IPS-18a (cell line): ENCODE measurements around the gene PSMB2.

Experiments
- H3K27ac ChIP-seq: one replicate; pipeline ENCODE4 v1.5.1; 2013; ENCODE audit warnings: low read length
- H3K27me3 ChIP-seq: one replicate; pipeline ENCODE4 v1.6.1; 2013; ENCODE audit warnings: mild to moderate bottlenecking, low read length; ENCODE audit not compliant: control insufficient read depth, insufficient read depth
- H3K36me3 ChIP-seq: one replicate; pipeline ENCODE4 v1.6.1; 2013; ENCODE audit warnings: low read depth, low read length; ENCODE audit not compliant: control insufficient read depth
- H3K4me1 ChIP-seq: one replicate; pipeline ENCODE4 v1.6.1; 2013; ENCODE audit warnings: low read depth, low read length; ENCODE audit not compliant: control insufficient read depth
- H3K4me3 ChIP-seq: one replicate; pipeline ENCODE4 v1.5.1; 2013; ENCODE audit warnings: low read length
- H3K9ac ChIP-seq: one replicate; pipeline ENCODE4 v1.6.1; 2013; ENCODE audit warnings: mild to moderate bottlenecking, low read length, moderate library complexity
- H3K9me3 ChIP-seq: one replicate; pipeline ENCODE4 v1.6.1; 2013; ENCODE audit warnings: low read depth, low read length; ENCODE audit not compliant: control insufficient read depth

PSMB2 gene

DNA sequence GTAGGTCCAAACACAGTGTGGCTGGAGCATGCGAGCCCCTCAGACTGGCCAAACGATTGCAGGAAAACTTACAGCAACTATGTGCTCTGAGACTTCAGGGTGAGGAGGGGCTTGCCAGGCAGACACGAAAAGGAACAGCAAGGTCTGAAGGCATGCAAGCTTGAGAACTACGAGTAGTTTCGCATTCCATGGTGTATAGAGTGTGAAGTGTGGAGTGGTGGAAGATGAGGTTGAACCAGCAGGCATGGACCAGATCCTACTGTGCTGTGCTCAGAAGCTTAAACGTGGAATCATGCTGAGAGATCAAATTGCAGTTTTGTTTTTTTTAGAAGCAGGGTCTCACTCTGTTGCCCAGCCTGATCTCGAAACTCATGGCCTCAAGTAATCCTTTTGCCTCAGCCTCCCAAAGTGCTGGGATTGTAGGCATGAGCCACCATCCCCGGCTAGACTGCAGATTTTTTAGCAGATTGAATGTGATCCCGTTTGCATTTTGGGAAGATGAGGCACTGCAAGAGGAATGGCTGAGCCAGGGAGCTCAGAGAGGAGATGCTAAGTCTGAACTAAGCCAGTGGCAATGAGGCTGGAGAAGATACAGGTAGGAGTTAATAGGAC is 73.3 kb downstream of the PSMB2 start:
- H3K36me3 ChIP-seq, result peaks cover 12% of the 10 kb centered on the region

GRCh38 chr1:35565742-35566133 is 75.6 kb downstream of the PSMB2 start:
- Histone ChIP-seq H3K36me3 (peaks cover 34% of the 10 kb centered on the region), H3K4me1 (no peaks in the 10 kb centered on the region), H3K27ac (no peak overlapping the region), H3K9ac (no peak overlapping the region), H3K9me3 (no peaks in the 10 kb centered on the region), H3K27me3 (peaks cover 17% of the 10 kb centered on the region), H3K4me3 (no peak overlapping the region)

More for the DNA sequence above, 73.3 kb downstream of the PSMB2 start:
- no peaks in the 10 kb centered on the region for H3K4me1 ChIP-seq
- H3K9me3 ChIP-seq, result no peaks in the 10 kb centered on the region
- H3K4me3 ChIP-seq, result no peak overlapping the region
- peaks cover 40% of the 10 kb centered on the region for H3K27me3 ChIP-seq
- no peak overlapping the region for H3K9ac ChIP-seq
- H3K27ac ChIP-seq, result no peak overlapping the region

- Histone ChIP-seq H3K27ac (no peak overlapping the region), H3K36me3 (peaks cover 34% of the 10 kb centered on the region), H3K4me1 (no peaks in the 10 kb centered on the region), H3K9me3 (no peaks in the 10 kb centered on the region), H3K9ac (no peak overlapping the region), H3K4me3 (no peak overlapping the region), H3K27me3 (peaks cover 11% of the 10 kb centered on the region)
Measured at GRCh38 chr1:35564884-35565741, 76.2 kb downstream of the PSMB2 start.

- Histone ChIP-seq H3K27ac (no peak overlapping the region), H3K36me3 (peaks cover 34% of the 10 kb centered on the region), H3K9me3 (no peaks in the 10 kb centered on the region), H3K4me1 (no peaks in the 10 kb centered on the region), H3K4me3 (no peak overlapping the region), H3K9ac (no peak overlapping the region), H3K27me3 (peaks cover 4% of the 10 kb centered on the region)
Measured at GRCh38 chr1:35564037-35564883, 77.1 kb downstream of the PSMB2 start.

DNA sequence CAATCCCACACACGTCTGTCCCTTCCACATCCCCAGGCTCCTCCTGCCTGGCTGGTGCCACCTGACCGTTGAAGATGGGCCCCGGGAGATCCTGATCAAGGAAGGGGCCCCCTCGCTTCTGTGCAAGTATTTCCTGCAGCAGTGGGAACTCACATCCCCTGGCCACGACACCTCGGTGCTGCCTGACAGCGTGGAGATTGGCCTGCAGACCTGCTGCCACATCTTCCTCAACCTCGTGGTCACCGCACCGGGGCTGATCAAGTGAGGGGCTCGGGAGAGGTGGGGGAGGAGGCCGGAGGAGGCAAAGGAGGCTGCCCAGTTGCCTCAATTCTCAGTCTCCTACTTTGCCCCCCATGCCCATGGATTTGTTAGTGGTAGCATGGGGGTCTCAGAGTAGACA is 78.2 kb downstream of the PSMB2 start:
- peaks cover 5% of the 10 kb centered on the region for H3K4me1 ChIP-seq
- no peak overlapping the region for H3K27ac ChIP-seq
- H3K36me3 ChIP-seq, result peaks cover 34% of the 10 kb centered on the region
- no peaks in the 10 kb centered on the region for H3K9me3 ChIP-seq
- H3K27me3 ChIP-seq, result no peaks in the 10 kb centered on the region
- H3K9ac ChIP-seq, result no peak overlapping the region
- H3K4me3 ChIP-seq, result no peak overlapping the region

DNA sequence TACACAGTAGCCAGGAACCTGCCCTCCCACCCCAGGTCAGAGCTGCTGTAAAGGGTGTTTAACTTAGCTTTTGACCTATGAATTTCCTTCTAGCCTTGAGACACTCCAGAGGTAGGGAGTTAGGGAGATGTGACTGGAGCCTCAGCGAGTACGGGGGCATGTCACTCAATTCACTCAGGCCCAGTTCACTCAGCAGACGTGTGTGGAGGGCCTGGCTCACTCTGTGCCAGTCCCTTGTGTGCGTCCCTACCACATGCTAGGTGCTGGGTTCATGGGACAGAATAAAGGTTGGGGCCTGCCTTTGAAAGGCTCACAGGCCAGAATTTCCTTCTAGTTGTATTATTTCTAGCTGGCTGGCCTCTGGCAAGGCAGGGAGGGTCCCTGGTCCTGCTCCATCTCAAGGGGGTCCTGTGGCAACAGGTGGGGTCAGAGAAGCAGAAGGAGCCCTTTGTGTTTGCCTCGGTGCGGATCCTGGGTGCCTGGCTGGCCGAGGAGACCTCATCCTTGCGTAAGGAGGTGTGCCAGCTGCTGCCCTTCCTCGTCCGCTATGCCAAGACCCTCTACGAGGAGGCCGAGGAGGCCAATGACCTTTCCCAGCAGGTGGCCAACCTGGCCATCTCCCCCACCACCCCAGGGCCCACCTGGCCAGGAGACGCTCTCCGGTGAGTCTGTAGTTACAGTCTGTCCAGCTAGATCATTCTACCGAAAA is 79.2 kb downstream of the PSMB2 start:
- no peak overlapping the region for H3K4me3 ChIP-seq
- no peak overlapping the region for H3K9ac ChIP-seq
- no peaks in the 10 kb centered on the region for H3K9me3 ChIP-seq
- no peak overlapping the region for H3K27ac ChIP-seq
- peaks cover 5% of the 10 kb centered on the region for H3K4me1 ChIP-seq
- H3K27me3 ChIP-seq, result no peaks in the 10 kb centered on the region
- peaks cover 34% of the 10 kb centered on the region for H3K36me3 ChIP-seq

DNA sequence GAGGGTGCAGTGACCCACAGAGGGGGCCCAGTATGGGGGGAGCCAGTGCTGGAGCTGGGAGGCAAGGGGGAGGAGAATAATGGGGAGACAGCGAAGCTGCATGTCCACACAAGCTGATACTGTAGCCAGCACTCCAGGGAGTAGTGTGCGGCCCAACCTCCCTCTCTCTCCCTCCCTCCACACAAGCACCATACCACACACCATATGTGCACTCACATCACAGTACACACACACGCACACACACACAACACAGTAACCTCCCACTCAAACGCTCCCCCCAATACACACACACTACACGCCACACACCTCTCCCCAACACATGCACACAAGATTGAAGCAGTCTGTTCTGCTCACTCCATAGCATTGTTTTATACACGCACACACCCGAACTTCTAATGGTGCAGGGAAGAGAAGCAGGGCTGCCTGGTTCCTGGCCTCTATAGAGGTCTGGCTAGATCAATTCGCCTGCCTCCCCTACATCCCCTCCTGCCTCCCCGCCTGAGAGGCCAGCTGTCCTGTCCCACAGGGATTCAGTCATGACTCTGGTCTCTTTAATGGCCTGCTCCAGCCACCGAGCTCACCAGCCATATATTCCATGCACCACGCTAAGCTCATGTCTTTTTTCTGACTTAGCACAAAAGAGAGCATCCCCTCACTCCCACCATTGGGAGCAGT is 79.9 kb downstream of the PSMB2 start:
- Histone ChIP-seq H3K27me3 (no peaks in the 10 kb centered on the region), H3K4me1 (peaks cover 7% of the 10 kb centered on the region), H3K4me3 (no peak overlapping the region), H3K27ac (no peak overlapping the region), H3K36me3 (peaks cover 31% of the 10 kb centered on the region), H3K9ac (no peak overlapping the region), H3K9me3 (no peaks in the 10 kb centered on the region)

GRCh38 chr1:35560256-35561225 is 80.8 kb downstream of the PSMB2 start:
- Histone ChIP-seq H3K9ac (no peak overlapping the region), H3K4me3 (no peak overlapping the region), H3K27me3 (no peaks in the 10 kb centered on the region), H3K27ac (no peak overlapping the region), H3K9me3 (no peaks in the 10 kb centered on the region), H3K4me1 (peaks cover 16% of the 10 kb centered on the region), H3K36me3 (peaks cover 30% of the 10 kb centered on the region)

GRCh38 chr1:35559317-35559944 is 81.9 kb downstream of the PSMB2 start:
- no peaks in the 10 kb centered on the region for H3K27me3 ChIP-seq
- H3K9me3 ChIP-seq, result no peaks in the 10 kb centered on the region
- no peak overlapping the region for H3K27ac ChIP-seq
- H3K36me3 ChIP-seq, result peaks cover 30% of the 10 kb centered on the region
- H3K4me3 ChIP-seq, result no peak overlapping the region
- no peak overlapping the region for H3K9ac ChIP-seq
- peaks cover 23% of the 10 kb centered on the region for H3K4me1 ChIP-seq
